Measurements from ENCODE around the gene CCDC157. TPM values are rescaled to one million over a fixed set of nuclear protein-coding genes. Genes with fewer than 3 reads are reported as not detected.

The CCDC157 gene
- total RNA-seq (1 to 10 TPM in 5 of 9 donors, under 1 TPM in 4; 0.45 to 1.7 (median 1.1) TPM), polyA plus RNA-seq (1 to 10 TPM in 1 of 2 donors, under 1 TPM in 1; 0.42 to 1.4 TPM)
- long read RNA-seq, donor 1, partial matches to known transcripts = 0 of 2 reads
- long read RNA-seq, donor 1, other reads (novel, unspliced or antisense) = 1 of 2 reads
- long read RNA-seq, donor 2, partial matches to known transcripts = 0 of 8 reads
- long read RNA-seq, donor 2, other reads (novel, unspliced or antisense) = 5 of 8 reads
- long read RNA-seq, donor 3, partial matches to known transcripts = 0 of 3 reads
- long read RNA-seq, donor 3, other reads (novel, unspliced or antisense) = 1 of 3 reads

DNA sequence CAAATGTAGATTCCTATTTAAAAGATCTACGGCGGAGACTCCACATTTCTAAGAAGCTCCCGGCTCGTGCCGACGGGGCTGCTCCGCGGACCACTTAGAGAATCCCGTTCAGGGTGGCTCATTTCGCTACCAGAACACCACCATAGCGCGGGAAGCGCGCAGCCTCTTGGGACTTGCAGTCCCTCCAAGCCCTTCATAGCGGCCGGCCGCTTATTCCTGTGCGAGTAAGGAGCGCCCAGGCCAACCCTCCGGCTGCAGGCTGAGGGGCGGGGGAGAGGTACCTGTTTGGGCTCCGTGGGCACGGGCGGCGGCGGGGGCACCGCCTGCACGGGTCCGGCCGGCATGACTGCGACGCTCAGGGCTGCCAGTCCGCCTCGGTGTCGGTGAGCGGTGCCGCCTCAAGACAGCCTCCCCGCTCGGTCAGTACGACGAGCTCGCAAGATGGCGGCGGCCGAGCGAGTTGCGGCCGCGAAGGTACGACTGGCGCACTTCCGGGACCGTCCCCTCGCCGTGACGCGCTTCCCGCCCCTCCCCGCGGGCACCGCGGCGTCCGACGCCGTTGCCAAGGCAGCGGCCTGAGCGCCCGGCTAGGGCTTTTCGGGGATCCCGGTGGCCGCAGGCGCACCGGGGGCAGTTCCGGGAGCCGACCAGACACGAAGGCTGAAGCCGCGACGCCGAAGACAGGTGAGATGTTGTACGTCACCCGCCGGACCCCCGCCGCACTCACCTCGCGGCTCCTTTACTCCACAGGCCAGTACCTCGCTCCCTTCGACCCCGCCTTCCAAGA lies at the start of gene CCDC157, which contains the start of gene SF3A1:
Gene CCDC157 (plus strand): TSS at position 559 of the 787 bp plus-strand sequence. CDS start 8,994 bp downstream, outside the sequence.
Gene SF3A1 (minus strand): TSS at position 446 of the 787 bp plus-strand sequence. CDS start 102 bp downstream, at position 344.
- peak in 1 of 2 donors; percentile 90 for TF ChIP-seq POLR2A (IDR thresholded peaks at IDR 0.05)
- TF ChIP-seq, protein P1, sequence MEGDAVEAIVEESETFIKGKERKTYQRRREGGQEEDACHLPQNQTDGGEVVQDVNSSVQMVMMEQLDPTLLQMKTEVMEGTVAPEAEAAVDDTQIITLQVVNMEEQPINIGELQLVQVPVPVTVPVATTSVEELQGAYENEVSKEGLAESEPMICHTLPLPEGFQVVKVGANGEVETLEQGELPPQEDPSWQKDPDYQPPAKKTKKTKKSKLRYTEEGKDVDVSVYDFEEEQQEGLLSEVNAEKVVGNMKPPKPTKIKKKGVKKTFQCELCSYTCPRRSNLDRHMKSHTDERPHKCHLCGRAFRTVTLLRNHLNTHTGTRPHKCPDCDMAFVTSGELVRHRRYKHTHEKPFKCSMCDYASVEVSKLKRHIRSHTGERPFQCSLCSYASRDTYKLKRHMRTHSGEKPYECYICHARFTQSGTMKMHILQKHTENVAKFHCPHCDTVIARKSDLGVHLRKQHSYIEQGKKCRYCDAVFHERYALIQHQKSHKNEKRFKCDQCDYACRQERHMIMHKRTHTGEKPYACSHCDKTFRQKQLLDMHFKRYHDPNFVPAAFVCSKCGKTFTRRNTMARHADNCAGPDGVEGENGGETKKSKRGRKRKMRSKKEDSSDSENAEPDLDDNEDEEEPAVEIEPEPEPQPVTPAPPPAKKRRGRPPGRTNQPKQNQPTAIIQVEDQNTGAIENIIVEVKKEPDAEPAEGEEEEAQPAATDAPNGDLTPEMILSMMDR (IDR thresholded peaks at IDR 0.05) = peak in 3 of 12 donors; percentile 6 to 23 (median 6)
- H3K4me1 ChIP-seq = peaks cover 6 to 39% (median 25%) of the 10 kb centered on the region in 12 donors
- intact Hi-C loops (cut with DNase I) = loop anchor here in 6 of 10 donors (1.0 to 2.0 kb wide), 4 partner anchors 30 to 68 kb away; partner anchors contain the start of genes CASTOR1 (in 6 of the 6), RNF215 (in 1 of the 6) and TBC1D10A (in 1 of the 6)

DNA sequence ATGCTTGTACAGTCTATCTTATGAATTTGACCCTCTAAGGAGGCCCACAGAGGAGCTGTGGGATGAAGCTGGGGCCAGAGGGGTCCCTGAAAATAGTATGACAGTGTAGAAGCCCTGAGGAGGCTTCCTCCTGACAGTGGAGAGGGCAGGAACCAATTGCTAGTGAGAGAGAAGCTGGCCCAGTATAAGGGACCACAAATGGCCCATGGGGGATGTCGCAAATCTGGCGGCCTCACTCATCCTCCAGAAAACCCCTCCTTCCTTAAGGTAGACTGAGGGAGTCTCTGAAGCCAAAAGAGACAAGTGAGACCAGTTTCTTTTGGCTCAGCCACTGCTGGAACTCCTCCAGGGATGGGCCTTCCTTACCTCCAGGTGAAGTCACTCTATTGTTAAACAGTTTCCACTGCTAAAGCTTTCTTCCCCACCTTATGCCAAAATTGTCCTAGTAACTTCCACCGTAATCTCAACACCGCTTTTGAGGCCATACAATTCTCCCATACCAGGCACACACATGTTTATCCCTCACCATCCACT lies 49.7 kb upstream of the CCDC157 start:
- peak in 1 of 5 donors; percentile 25 for DNase-seq
- ATAC-seq = no peak
- Histone ChIP-seq H3K4me1 (peaks cover 33 to 100% (median 91%) of the 10 kb centered on the region in 12 donors), H3K36me3 (peaks cover 0 to 16% (median 0%) of the 10 kb centered on the region in 9 donors), H3K27me3 (no peaks in the 10 kb centered on the region), H3K27ac (peak overlapping the region in 11 of 12 donors; percentile 56 to 95 (median 82)), H3K9me3 (no peaks in the 10 kb centered on the region), H3K4me3 (no peak overlapping the region)
- 60 to 68% (median 62%) methylated on average over 4 of the region's 4 CpGs for WGBS, 4 donors
- TF ChIP-seq POLR2A (IDR thresholded peaks at IDR 0.05) = no peak
- TF ChIP-seq, protein P1 (IDR thresholded peaks at IDR 0.05) = no peak
- intact Hi-C loops (cut with DNase I) = no loop called here

More for the DNA sequence above, at the start of gene CCDC157, which contains the start of gene SF3A1:
- WGBS, 4 donors = 0% methylated on average over 32 to 91 of the region's 91 CpGs
- peak; percentile 89 to 93 (median 92) for DNase-seq
- Histone ChIP-seq H3K27me3 (no peaks in the 10 kb centered on the region), H3K27ac (peak within 1 kb of the TSS; percentile 92 to 99 (median 97)), H3K36me3 (peaks cover 0 to 20% (median 15%) of the 10 kb centered on the region in 9 donors), H3K9me3 (no peaks in the 10 kb centered on the region), H3K4me3 (peak within 1 kb of the TSS; percentile 57 to 100 (median 83))
- peak; percentile 93 to 99 (median 98) for ATAC-seq

DNA sequence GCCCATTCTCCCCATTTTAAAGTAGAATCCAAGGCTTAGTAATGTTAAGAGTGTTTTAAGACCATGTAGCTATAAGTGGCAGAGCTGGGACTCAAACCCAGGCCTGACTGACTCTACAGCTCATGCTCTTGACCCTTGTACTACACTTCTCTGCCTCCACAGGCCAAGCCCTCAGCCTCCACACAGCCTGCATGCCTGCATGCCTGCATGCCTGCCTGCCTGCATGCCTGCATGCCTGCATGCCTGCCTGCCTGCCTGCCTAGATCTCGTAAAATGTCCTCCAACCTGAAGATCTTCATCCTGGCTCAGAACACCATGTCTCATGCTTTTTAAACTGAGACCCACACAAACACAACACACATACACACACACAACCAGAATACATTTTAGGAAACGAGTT lies 48.7 kb upstream of the CCDC157 start:
- no peak for DNase-seq
- no peak for ATAC-seq

More for the DNA sequence above, 48.7 kb upstream of the CCDC157 start:
- Histone ChIP-seq H3K4me3 (no peak overlapping the region), H3K27me3 (no peaks in the 10 kb centered on the region), H3K27ac (peak overlapping the region in 3 of 12 donors; percentile 15 to 84 (median 81)), H3K4me1 (peaks cover 34 to 100% (median 94%) of the 10 kb centered on the region in 12 donors), H3K9me3 (no peaks in the 10 kb centered on the region), H3K36me3 (peaks cover 0 to 12% (median 0%) of the 10 kb centered on the region in 9 donors)
- 83 to 88% (median 86%) methylated on average over 2 of the region's 2 CpGs for whole genome bisulfite sequencing, 4 donors
- intact Hi-C loops (cut with DNase I) = no loop called here
- TF ChIP-seq POLR2A (IDR thresholded peaks at IDR 0.05) = no peak
- TF ChIP-seq, protein P1 (IDR thresholded peaks at IDR 0.05) = no peak
